ENCODE data around the gene FANCD2. TPM values are rescaled to one million over a fixed set of nuclear protein-coding genes. Genes with fewer than 3 reads are reported as not detected.
"Not testable (repeated sequence)": the region's sequence is repeated elsewhere in the genome, so short reads cannot be mapped to it uniquely, and the experiment has no call there.

FANCD2 gene
- total RNA-seq, 1 experiment from 2014 or later = 13.6 TPM

DNA sequence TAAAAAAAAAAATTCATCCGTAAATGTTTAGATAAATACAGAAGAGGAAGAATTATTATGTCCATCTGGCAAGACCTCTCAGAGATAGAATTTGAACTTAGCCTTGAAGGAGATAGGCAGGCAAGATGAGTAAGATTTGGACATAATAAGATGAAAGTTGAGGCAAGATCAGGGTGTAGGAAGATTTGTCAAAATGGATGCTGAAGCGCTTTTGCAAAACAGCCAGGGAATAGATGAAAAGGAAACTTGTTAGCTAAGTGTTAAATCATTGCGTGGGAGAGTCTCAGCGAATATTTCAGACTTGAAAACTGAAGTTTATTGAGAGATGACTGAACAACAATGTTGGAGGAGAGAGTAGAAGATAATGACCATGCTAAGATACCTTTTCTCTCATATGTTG is 96.5 kb downstream of the FANCD2 start:
- no peak for DNase-seq
- no peaks in the 10 kb centered on the region for H3K27me3 ChIP-seq
- H3K9me3 ChIP-seq = no peaks in the 10 kb centered on the region
- H3K36me3 ChIP-seq = peaks cover 11% of the 10 kb centered on the region; the same call in 1 of the 2 replicates
- H3K4me3 ChIP-seq = no peak overlapping the region

DNA sequence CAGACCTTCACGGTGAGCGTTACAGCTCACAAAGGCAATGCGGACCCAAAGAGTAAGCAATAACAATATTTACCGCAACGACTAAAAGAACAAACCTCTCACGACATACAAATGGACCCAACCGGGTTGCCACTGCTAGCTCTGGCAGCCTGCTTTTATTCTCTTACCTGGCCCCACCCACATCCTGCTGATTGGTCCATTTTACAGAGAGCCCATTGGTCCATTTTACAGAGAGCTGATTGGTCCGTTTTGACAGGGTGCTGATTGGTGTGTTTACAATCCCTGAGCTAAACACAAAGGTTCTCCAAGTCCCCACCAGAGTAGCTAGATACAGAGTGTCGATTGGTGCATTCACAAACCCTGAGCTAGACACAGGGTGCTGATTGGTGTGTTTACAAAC is 109.6 kb downstream of the FANCD2 start:
- not testable (repeated sequence) for H3K27me3 ChIP-seq, DNase-seq, H3K4me3 ChIP-seq, H3K36me3 ChIP-seq, H3K9me3 ChIP-seq

- no peaks in the 10 kb centered on the region for H3K27me3 ChIP-seq
- no peak for DNase-seq
Observed at GRCh38 chr3:10136426-10137005, 110.3 kb downstream of the FANCD2 start.

GRCh38 chr3:10137178-10137577 is 110.9 kb downstream of the FANCD2 start:
- Histone ChIP-seq H3K4me3 (no peak overlapping the region), H3K27me3 (no peaks in the 10 kb centered on the region), H3K9me3 (no peaks in the 10 kb centered on the region), H3K36me3 (no peaks in the 10 kb centered on the region)
- no peak for DNase-seq

More at GRCh38 chr3:10136426-10137005, 110.3 kb downstream of the FANCD2 start:
- Histone ChIP-seq H3K9me3 (no peaks in the 10 kb centered on the region), H3K4me3 (no peak overlapping the region), H3K36me3 (no peaks in the 10 kb centered on the region)

DNA sequence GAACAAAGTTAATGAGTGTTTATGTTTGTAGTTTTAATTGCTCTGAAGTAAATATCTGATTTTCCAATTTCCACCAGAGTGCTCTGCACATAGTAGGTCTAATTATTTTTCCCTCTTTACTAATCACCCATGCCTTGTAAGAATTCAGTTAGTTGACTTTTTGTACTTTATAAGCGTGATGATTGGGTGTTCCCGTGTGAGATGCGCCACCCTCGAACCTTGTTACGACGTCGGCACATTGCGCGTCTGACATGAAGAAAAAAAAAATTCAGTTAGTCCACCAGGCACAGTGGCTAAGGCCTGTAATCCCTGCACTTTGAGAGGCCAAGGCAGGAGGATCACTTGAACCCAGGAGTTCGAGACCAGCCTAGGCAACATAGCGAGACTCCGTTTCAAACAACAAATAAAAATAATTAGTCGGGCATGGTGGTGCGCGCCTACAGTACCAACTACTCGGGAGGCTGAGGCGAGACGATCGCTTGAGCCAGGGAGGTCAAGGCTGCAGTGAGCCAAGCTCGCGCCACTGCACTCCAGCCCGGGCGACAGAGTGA is 114.8 kb downstream of the FANCD2 start:
- no peaks in the 10 kb centered on the region for H3K9me3 ChIP-seq
- H3K36me3 ChIP-seq = no peaks in the 10 kb centered on the region
- no peaks in the 10 kb centered on the region for H3K27me3 ChIP-seq
- no peak for DNase-seq
- H3K4me3 ChIP-seq = peak overlapping the region; percentile 74

DNA sequence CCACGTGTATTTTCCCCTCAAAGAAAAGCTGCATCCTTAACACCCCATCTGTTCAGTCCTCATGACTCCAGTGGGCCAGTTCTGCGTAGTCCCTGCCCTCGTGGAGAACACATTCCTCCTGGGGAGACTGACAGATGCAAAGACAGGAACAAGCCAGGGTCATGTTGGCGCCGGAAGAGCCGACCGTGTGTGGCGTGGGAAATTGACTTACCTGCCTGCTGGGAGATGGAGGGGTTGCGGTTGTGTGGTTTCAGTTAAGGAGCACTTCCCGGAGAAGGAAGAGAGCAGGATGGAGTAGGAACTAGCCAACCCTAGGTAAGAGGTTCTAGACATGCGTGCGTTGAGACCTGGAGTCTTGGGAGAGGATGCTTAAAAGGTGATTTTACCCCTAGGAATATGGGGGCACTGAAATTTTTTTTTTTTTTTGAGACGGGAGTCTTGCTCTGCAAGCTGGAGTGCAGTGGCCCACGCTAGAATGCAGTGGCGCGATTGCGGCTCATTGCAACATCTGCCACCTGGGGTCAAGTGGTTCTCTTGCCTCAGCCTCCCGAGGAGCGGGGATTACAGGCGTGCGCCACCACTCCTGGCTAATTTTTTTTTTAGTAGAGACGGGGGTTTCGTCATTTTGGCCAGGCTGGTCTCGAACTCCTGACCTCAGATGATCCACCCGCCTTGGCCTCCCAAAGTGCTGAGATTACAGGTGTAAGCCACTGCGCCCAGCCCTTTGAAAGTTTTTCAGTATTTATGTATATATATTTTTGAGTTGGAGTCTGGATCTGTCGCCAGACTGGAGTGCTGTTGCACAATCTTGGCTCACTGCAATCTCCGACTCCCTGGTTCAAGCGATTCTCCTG is 116.7 kb downstream of the FANCD2 start:
- DNase-seq = no peak
- no peaks in the 10 kb centered on the region for H3K9me3 ChIP-seq
- H3K36me3 ChIP-seq = no peaks in the 10 kb centered on the region
- H3K27me3 ChIP-seq = no peaks in the 10 kb centered on the region
- H3K4me3 ChIP-seq = peak overlapping the region; percentile 74

DNA sequence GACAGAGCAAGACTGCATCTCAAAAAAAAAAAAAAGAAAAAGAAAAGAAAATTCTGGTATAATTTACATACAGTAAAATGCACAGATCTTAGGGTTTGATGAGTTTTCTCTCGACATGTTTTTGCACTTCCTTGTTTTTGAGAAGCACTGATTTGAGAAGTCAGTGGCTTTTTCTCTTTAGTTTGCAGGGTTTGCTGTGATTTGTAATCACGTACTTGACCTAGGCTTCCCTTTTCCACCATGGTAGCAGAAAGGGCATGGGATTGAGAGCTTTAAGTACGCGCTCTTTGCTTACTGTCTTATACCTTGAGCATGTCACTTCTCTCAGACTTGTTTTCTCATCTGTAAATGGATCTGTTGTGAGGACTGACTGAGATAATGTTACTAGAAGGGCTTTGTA is 119.4 kb downstream of the FANCD2 start:
- Histone ChIP-seq H3K4me3 (no peak overlapping the region), H3K9me3 (no peaks in the 10 kb centered on the region), H3K27me3 (no peaks in the 10 kb centered on the region), H3K36me3 (peaks cover 4% of the 10 kb centered on the region)
- no peak for DNase-seq

GRCh38 chr3:10149226-10149625 is 123.0 kb downstream of the FANCD2 start:
- H3K9me3 ChIP-seq = no peaks in the 10 kb centered on the region
- H3K4me3 ChIP-seq = no peak overlapping the region
- H3K27me3 ChIP-seq = no peaks in the 10 kb centered on the region
- DNase-seq = no peak
- peaks cover 11% of the 10 kb centered on the region for H3K36me3 ChIP-seq

- no peak overlapping the region for H3K4me3 ChIP-seq
- no peaks in the 10 kb centered on the region for H3K27me3 ChIP-seq
- H3K36me3 ChIP-seq = peaks cover 11% of the 10 kb centered on the region
- no peaks in the 10 kb centered on the region for H3K9me3 ChIP-seq
- no peak for DNase-seq
Observed at GRCh38 chr3:10150987-10151386, 124.8 kb downstream of the FANCD2 start.

Other genes starting within 250 kb of the FANCD2 start
- gene TADA3, start 234.0 kb upstream of the FANCD2 start, total RNA-seq (2014; rRNA removed; shearing (Covaris generic); ENCODE audit: low replicate concordance) = 60.3 and 83.8 TPM in 2 replicates
- gene ARPC4, start 233.4 kb upstream of the FANCD2 start, total RNA-seq (2014; rRNA removed; shearing (Covaris generic); ENCODE audit: low replicate concordance) = 125 and 175 TPM in 2 replicates
- gene TTLL3, start 216.2 kb upstream of the FANCD2 start, total RNA-seq (2014; rRNA removed; shearing (Covaris generic); ENCODE audit: low replicate concordance) = 0.10 and 3.1 TPM in 2 replicates
- gene RPUSD3, start 182.4 kb upstream of the FANCD2 start, total RNA-seq (2014; rRNA removed; shearing (Covaris generic); ENCODE audit: low replicate concordance) = 34.8 and 42.9 TPM in 2 replicates
- gene CIDEC, start 146.2 kb upstream of the FANCD2 start, total RNA-seq (2014; rRNA removed; shearing (Covaris generic); ENCODE audit: low replicate concordance) = not detected in 2 replicates
- 21.4 and 23.1 TPM in 2 replicates for gene JAGN1, start 135.8 kb upstream of the FANCD2 start, total RNA-seq (2014; rRNA removed; shearing (Covaris generic); ENCODE audit: low replicate concordance)
- gene IL17RE, start 123.6 kb upstream of the FANCD2 start, total RNA-seq (2014; rRNA removed; shearing (Covaris generic); ENCODE audit: low replicate concordance) = 0.30 TPM in 1 of 2 replicates, not detected in the other
- gene IL17RC, start 109.3 kb upstream of the FANCD2 start, total RNA-seq (2014; rRNA removed; shearing (Covaris generic); ENCODE audit: low replicate concordance) = 12.1 and 14.8 TPM in 2 replicates
- 19.1 and 22.6 TPM in 2 replicates for gene CRELD1, start 92.6 kb upstream of the FANCD2 start, total RNA-seq (2014; rRNA removed; shearing (Covaris generic); ENCODE audit: low replicate concordance)
- gene PRRT3, start 74.0 kb upstream of the FANCD2 start, total RNA-seq (2014; rRNA removed; shearing (Covaris generic); ENCODE audit: low replicate concordance) = 0.23 TPM in 1 of 2 replicates, not detected in the other
- gene EMC3, start 39.6 kb upstream of the FANCD2 start, total RNA-seq (2014; rRNA removed; shearing (Covaris generic); ENCODE audit: low replicate concordance) = 18.8 and 72.4 TPM in 2 replicates
- not detected in 2 replicates for gene FANCD2OS, start 81.8 kb downstream of the FANCD2 start, total RNA-seq (2014; rRNA removed; shearing (Covaris generic); ENCODE audit: low replicate concordance)
- gene BRK1, start 89.2 kb downstream of the FANCD2 start, total RNA-seq (2014; rRNA removed; shearing (Covaris generic); ENCODE audit: low replicate concordance) = 45.8 and 58.1 TPM in 2 replicates
- gene VHL, start 115.3 kb downstream of the FANCD2 start, total RNA-seq (2014; rRNA removed; shearing (Covaris generic); ENCODE audit: low replicate concordance) = 16.7 and 21.6 TPM in 2 replicates
- 5.0 and 6.1 TPM in 2 replicates for gene IRAK2, start 138.5 kb downstream of the FANCD2 start, total RNA-seq (2014; rRNA removed; shearing (Covaris generic); ENCODE audit: low replicate concordance)
- gene TATDN2, start 222.0 kb downstream of the FANCD2 start, total RNA-seq (2014; rRNA removed; shearing (Covaris generic); ENCODE audit: low replicate concordance) = 7.6 and 15.8 TPM in 2 replicates

Measured in MG63 (cell line).